ENCODE results near the gene DOCK1. TPM values are rescaled to one million over a fixed set of nuclear protein-coding genes. Genes with fewer than 3 reads are reported as not detected.
"Not testable (repeated sequence)": the region's sequence is repeated elsewhere in the genome, so short reads cannot be mapped to it uniquely, and the experiment has no call there.

Gene DOCK1
- total and polyA plus RNA-seq, 4 donors, result 10.9 to 82.6 (median 43.3) TPM

GRCh38 chr10:127306479-127306878 is 401.3 kb downstream of the DOCK1 start:
- 58 to 70% methylated on average over 8 of the region's 8 CpGs for WGBS, 2 donors
- intact Hi-C loops (cut with DNase I), result no loop called here
- ATAC-seq (ENCODE audit: low FRiP score), result no peak

GRCh38 chr10:127307338-127307737 is 402.1 kb downstream of the DOCK1 start:
- Histone ChIP-seq H3K27me3 (ENCODE audit: control insufficient read depth in 1 of 2, insufficient read depth in 2 of 2, low read length in 1 of 2) (no peaks in the 10 kb centered on the region), H3K9me3 (ENCODE audit: control insufficient read depth, low read length) (no peaks in the 10 kb centered on the region), H3K36me3 (ENCODE audit: control insufficient read depth in 1 of 2, insufficient read depth in 2 of 2, low read length in 1 of 2) (no peaks in the 10 kb centered on the region), H3K27ac (ENCODE audit: low read depth in 1 of 2, low read length in 2 of 2) (no peak overlapping the region), H3K4me3 (ENCODE audit: low read length in 2 of 2) (no peak overlapping the region), H3K4me1 (ENCODE audit: control insufficient read depth in 1 of 2, insufficient read depth in 2 of 2, low read length in 2 of 2) (no peaks in the 10 kb centered on the region)
- DNase-seq (no peak), ATAC-seq (ENCODE audit: low FRiP score) (no peak)
- WGBS, 2 donors, result 92% methylated on average over 10 of the region's 10 CpGs
- intact Hi-C loops (cut with DNase I), result no loop called here

More at GRCh38 chr10:127306479-127306878, 401.3 kb downstream of the DOCK1 start:
- Histone ChIP-seq H3K36me3 (ENCODE audit: control insufficient read depth in 1 of 2, insufficient read depth in 2 of 2, low read length in 1 of 2) (no peaks in the 10 kb centered on the region), H3K9me3 (ENCODE audit: control insufficient read depth, low read length) (no peaks in the 10 kb centered on the region), H3K4me3 (ENCODE audit: low read length in 2 of 2) (no peak overlapping the region), H3K4me1 (ENCODE audit: control insufficient read depth in 1 of 2, insufficient read depth in 2 of 2, low read length in 2 of 2) (no peaks in the 10 kb centered on the region), H3K27ac (ENCODE audit: low read depth in 1 of 2, low read length in 2 of 2) (no peak overlapping the region), H3K27me3 (ENCODE audit: control insufficient read depth in 1 of 2, insufficient read depth in 2 of 2, low read length in 1 of 2) (no peaks in the 10 kb centered on the region)
- no peak for DNase-seq

GRCh38 chr10:127308031-127308430 is 402.8 kb downstream of the DOCK1 start:
- Histone ChIP-seq H3K4me1 (ENCODE audit: control insufficient read depth in 1 of 2, insufficient read depth in 2 of 2, low read length in 2 of 2) (no peaks in the 10 kb centered on the region), H3K9me3 (ENCODE audit: control insufficient read depth, low read length) (no peaks in the 10 kb centered on the region), H3K4me3 (ENCODE audit: low read length in 2 of 2) (no peak overlapping the region), H3K27me3 (ENCODE audit: control insufficient read depth in 1 of 2, insufficient read depth in 2 of 2, low read length in 1 of 2) (no peaks in the 10 kb centered on the region), H3K36me3 (ENCODE audit: control insufficient read depth in 1 of 2, insufficient read depth in 2 of 2, low read length in 1 of 2) (no peaks in the 10 kb centered on the region), H3K27ac (ENCODE audit: low read depth in 1 of 2, low read length in 2 of 2) (no peak overlapping the region)
- ATAC-seq (ENCODE audit: low FRiP score) (no peak), DNase-seq (no peak)
- WGBS, 2 donors, result 86 to 87% methylated on average over 5 of the region's 5 CpGs
- intact Hi-C loops (cut with DNase I), result no loop called here

GRCh38 chr10:127309619-127310018 is 404.4 kb downstream of the DOCK1 start:
- H3K27me3 ChIP-seq (ENCODE audit: control insufficient read depth in 1 of 2, insufficient read depth in 2 of 2, low read length in 1 of 2); H3K4me1 ChIP-seq (ENCODE audit: control insufficient read depth in 1 of 2, insufficient read depth in 2 of 2, low read length in 2 of 2); H3K27ac ChIP-seq (ENCODE audit: low read depth in 1 of 2, low read length in 2 of 2); intact Hi-C loops (cut with DNase I); H3K4me3 ChIP-seq (ENCODE audit: low read length in 2 of 2); DNase-seq; H3K36me3 ChIP-seq (ENCODE audit: control insufficient read depth in 1 of 2, insufficient read depth in 2 of 2, low read length in 1 of 2); ATAC-seq (ENCODE audit: low FRiP score); H3K9me3 ChIP-seq (ENCODE audit: control insufficient read depth, low read length): not testable (repeated sequence)
- 96 to 97% methylated on average over 2 of the region's 2 CpGs for WGBS, 2 donors

- Histone ChIP-seq H3K36me3 (ENCODE audit: control insufficient read depth in 1 of 2, insufficient read depth in 2 of 2, low read length in 1 of 2) (no peaks in the 10 kb centered on the region), H3K27ac (ENCODE audit: low read depth in 1 of 2, low read length in 2 of 2) (no peak overlapping the region), H3K4me1 (ENCODE audit: control insufficient read depth in 1 of 2, insufficient read depth in 2 of 2, low read length in 2 of 2) (peaks cover 0 to 3% of the 10 kb centered on the region in 2 donors), H3K4me3 (ENCODE audit: low read length in 2 of 2) (no peak overlapping the region), H3K27me3 (ENCODE audit: control insufficient read depth in 1 of 2, insufficient read depth in 2 of 2, low read length in 1 of 2) (no peaks in the 10 kb centered on the region), H3K9me3 (ENCODE audit: control insufficient read depth, low read length) (no peaks in the 10 kb centered on the region)
- intact Hi-C loops (cut with DNase I), result no loop called here
- no peak for DNase-seq
- ATAC-seq (ENCODE audit: low FRiP score), result no peak
- 83 to 84% methylated on average over 8 of the region's 8 CpGs for WGBS, 2 donors
These were observed 405.2 kb downstream of the DOCK1 start for GRCh38 chr10:127310430-127310829.

- 81% methylated on average over 3 of the region's 3 CpGs for WGBS, 2 donors
- H3K27ac ChIP-seq (ENCODE audit: low read depth in 1 of 2, low read length in 2 of 2), result no peak overlapping the region
- H3K4me1 ChIP-seq (ENCODE audit: control insufficient read depth in 1 of 2, insufficient read depth in 2 of 2, low read length in 2 of 2), result peaks cover 0 to 3% of the 10 kb centered on the region in 2 donors
- H3K27me3 ChIP-seq (ENCODE audit: control insufficient read depth in 1 of 2, insufficient read depth in 2 of 2, low read length in 1 of 2), result no peaks in the 10 kb centered on the region
- H3K4me3 ChIP-seq (ENCODE audit: low read length in 2 of 2), result no peak overlapping the region
- DNase-seq (no peak), ATAC-seq (ENCODE audit: low FRiP score) (no peak)
- no peaks in the 10 kb centered on the region for H3K9me3 ChIP-seq (ENCODE audit: control insufficient read depth, low read length)
- intact Hi-C loops (cut with DNase I), result no loop called here
- no peaks in the 10 kb centered on the region for H3K36me3 ChIP-seq (ENCODE audit: control insufficient read depth in 1 of 2, insufficient read depth in 2 of 2, low read length in 1 of 2)
These were observed 405.7 kb downstream of the DOCK1 start for GRCh38 chr10:127310923-127311322.

GRCh38 chr10:127313996-127314700 is 408.9 kb downstream of the DOCK1 start:
- peaks cover 0 to 6% of the 10 kb centered on the region in 2 donors for H3K4me1 ChIP-seq (ENCODE audit: control insufficient read depth in 1 of 2, insufficient read depth in 2 of 2, low read length in 2 of 2)
- no peaks in the 10 kb centered on the region for H3K27me3 ChIP-seq (ENCODE audit: control insufficient read depth in 1 of 2, insufficient read depth in 2 of 2, low read length in 1 of 2)
- H3K4me3 ChIP-seq (ENCODE audit: low read length in 2 of 2), result no peak overlapping the region
- H3K9me3 ChIP-seq (ENCODE audit: control insufficient read depth, low read length), result no peaks in the 10 kb centered on the region
- no peaks in the 10 kb centered on the region for H3K36me3 ChIP-seq (ENCODE audit: control insufficient read depth in 1 of 2, insufficient read depth in 2 of 2, low read length in 1 of 2)
- 78 to 82% methylated on average over 7 of the region's 7 CpGs for WGBS, 2 donors
- intact Hi-C loops (cut with DNase I), result no loop called here
- no peak overlapping the region for H3K27ac ChIP-seq (ENCODE audit: low read depth in 1 of 2, low read length in 2 of 2)
- DNase-seq (no peak), ATAC-seq (ENCODE audit: low FRiP score) (no peak)

- Histone ChIP-seq H3K4me3 (ENCODE audit: low read length in 2 of 2) (no peak overlapping the region), H3K4me1 (ENCODE audit: control insufficient read depth in 1 of 2, insufficient read depth in 2 of 2, low read length in 2 of 2) (peaks cover 0 to 6% of the 10 kb centered on the region in 2 donors), H3K36me3 (ENCODE audit: control insufficient read depth in 1 of 2, insufficient read depth in 2 of 2, low read length in 1 of 2) (no peaks in the 10 kb centered on the region), H3K9me3 (ENCODE audit: control insufficient read depth, low read length) (no peaks in the 10 kb centered on the region), H3K27ac (ENCODE audit: low read depth in 1 of 2, low read length in 2 of 2) (no peak overlapping the region), H3K27me3 (ENCODE audit: control insufficient read depth in 1 of 2, insufficient read depth in 2 of 2, low read length in 1 of 2) (no peaks in the 10 kb centered on the region)
- DNase-seq (no peak), ATAC-seq (ENCODE audit: low FRiP score) (no peak)
- 77% methylated on average over 6 of the region's 6 CpGs for WGBS, 2 donors
- intact Hi-C loops (cut with DNase I), result no loop called here
These were observed 409.6 kb downstream of the DOCK1 start for GRCh38 chr10:127314797-127315196.

- H3K27ac ChIP-seq (ENCODE audit: low read depth in 1 of 2, low read length in 2 of 2), result no peak overlapping the region
- H3K4me1 ChIP-seq (ENCODE audit: control insufficient read depth in 1 of 2, insufficient read depth in 2 of 2, low read length in 2 of 2), result peaks cover 0 to 6% of the 10 kb centered on the region in 2 donors
- H3K4me3 ChIP-seq (ENCODE audit: low read length in 2 of 2), result no peak overlapping the region
- H3K36me3 ChIP-seq (ENCODE audit: control insufficient read depth in 1 of 2, insufficient read depth in 2 of 2, low read length in 1 of 2), result no peaks in the 10 kb centered on the region
- no peaks in the 10 kb centered on the region for H3K27me3 ChIP-seq (ENCODE audit: control insufficient read depth in 1 of 2, insufficient read depth in 2 of 2, low read length in 1 of 2)
- 83 to 84% methylated on average over 5 of the region's 5 CpGs for whole genome bisulfite sequencing, 2 donors
- H3K9me3 ChIP-seq (ENCODE audit: control insufficient read depth, low read length), result no peaks in the 10 kb centered on the region
- no peak for ATAC-seq (ENCODE audit: low FRiP score)
- intact Hi-C loops (cut with DNase I), result no loop called here
- no peak for DNase-seq
These were observed 410.7 kb downstream of the DOCK1 start for GRCh38 chr10:127315888-127316287.
